IPS DF 4.7 (cell line): ENCODE results near the gene OR10H3.
"Not testable (repeated sequence)": the region's sequence is repeated elsewhere in the genome, so short reads cannot be mapped to it uniquely, and the experiment has no call there.

Experiments used
- DNase-seq: peaks from one replicate; pipeline ENCODE4 v3.0.0-alpha.2; 2013; ENCODE audit warnings: low spot score; ENCODE audit errors: extremely low read depth

The OR10H3 gene

GRCh38 chr19:15776991-15777970 lies 39.5 kb downstream of the OR10H3 start:
- no peak for DNase-seq

DNA sequence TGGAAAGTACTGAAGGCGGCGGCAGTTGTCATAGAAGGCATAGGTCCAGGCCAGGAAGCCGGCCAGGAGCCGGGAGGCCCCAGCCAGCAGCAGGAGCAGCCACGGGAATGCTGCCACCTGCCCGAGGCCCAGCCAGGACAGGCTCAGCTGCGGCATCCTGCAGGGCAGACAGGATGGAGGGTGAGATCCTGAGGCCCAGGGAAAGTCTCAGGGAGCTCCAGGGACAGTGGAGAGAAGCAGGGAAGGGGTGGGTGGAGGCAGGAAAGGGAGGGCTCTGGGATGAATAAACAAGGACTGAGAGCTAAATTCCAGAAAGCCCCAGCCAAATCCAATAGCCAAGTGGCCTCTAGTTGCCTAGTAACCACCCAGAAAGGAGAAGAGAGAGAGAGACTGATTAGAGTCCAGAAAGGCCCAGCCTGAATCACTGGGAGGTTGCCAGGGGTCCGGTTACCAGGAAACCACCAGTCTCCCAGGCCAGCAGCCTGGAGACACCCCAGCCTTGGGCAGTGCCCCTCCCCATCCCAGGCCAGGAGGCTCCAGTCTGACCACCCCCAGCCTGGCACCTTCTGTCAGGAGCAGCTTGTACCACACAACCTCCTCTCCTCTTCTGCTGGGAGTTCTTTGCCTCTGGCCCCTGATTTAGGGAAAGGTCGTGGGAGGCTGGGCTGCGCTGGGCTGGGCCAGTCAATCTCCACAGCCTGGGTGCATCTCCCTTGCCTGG lies 42.1 kb downstream of the OR10H3 start:
- DNase-seq = no peak

DNA sequence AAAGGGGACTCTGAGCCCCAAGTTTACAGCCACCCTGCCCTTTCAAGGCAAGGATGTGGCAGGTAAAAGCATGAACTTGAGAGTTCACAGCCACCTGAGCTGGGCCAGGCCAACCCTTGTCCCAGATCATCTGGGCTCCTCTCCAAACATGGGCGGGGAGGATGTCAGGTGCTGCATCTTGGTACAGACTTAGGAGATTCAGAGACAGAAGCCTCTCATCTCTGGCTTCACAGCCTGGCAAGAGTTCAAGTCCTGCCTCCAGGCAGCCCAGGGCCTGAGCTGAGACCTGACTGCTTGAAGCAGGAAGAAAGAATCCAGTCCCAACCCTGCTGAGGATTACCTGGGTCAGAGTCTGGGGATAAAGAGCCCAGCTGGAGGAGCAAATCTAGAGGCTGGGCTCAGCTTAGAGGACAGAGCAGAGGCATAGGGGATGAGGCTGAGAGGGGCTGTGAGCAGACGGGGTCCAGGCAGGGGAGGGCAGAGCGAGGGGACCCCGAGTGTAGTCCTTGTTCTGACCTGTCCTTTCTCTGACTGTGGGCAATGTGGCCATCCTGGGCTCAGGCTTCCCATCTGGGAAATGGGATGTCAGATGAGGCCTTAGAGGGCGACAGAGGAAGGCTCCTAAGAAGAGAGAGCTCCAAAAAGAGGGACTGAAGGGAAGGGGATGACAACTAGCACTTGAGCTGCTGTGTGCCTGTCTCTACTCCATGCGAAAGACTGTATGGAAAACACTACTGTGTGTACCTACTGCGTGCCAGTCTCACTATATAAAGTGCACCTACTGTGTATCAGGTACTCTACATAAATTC lies 43.0 kb downstream of the OR10H3 start:
- DNase-seq = no peak

DNA sequence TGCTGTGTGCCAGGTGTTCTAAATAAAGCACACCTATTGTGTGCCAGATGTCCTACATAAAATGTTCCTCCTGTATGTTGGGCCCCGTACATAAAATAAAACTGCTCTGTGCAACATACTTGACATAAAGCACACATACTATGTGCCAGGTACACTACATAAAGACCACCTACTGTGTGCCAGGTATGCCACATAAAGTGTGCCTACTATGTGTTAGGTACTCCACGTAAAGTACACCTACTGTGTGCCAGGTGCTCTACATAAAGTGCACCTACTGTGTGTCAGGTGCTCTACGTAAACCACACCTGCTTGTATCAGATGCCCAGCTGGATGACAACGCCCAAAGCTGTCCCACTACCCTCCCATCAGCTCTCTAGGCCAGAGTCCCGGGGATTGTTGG lies 43.9 kb downstream of the OR10H3 start:
- no peak for DNase-seq

DNA sequence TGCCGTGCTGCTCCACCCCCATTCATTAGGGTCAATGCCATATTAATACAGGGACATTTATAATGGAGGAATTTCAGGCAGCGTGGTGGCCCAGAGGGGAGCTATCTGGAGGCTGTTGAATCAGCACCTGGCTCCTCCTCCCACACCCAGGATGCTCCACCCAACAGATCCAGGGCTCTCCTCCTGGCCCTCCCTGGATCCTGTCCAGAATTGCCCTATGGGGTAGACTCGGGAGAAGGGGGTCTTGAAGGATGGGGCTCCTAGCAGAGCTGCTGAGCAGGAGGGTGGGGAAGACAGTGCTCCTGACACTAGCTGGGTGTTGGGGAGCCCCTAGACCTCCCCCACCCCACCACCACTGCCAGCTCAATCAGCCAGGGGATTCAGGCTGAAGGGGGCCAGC lies 44.4 kb downstream of the OR10H3 start:
- DNase-seq = no peak

DNA sequence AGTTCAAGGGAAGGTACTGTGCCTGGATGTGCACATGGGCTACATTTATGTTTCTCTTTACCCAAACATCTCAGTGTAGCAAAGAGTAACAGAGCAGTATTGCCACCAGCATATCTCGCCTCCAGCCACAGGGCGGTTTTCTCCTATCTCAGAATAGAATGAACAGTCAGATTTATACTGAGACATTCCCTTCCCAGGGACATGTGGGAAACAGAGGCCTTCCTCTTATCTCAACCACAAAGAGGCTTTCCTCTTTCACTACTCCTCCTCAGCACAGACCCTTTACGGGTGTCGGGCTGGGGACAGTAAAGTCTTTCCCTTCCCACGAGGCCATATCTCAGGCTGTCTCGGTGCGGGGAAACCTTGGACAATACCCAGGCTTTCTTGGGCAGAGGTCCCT lies 45.1 kb downstream of the OR10H3 start:
- not testable (repeated sequence) for DNase-seq

- DNase-seq = no peak
These were observed 49.9 kb downstream of the OR10H3 start, which contains the start of gene OR10H5 for GRCh38 chr19:15787611-15788155. Gene OR10H5, plus strand, starts transcription at chr19:15787661. Its CDS starts 6,388 bp downstream, at chr19:15794049.

DNA sequence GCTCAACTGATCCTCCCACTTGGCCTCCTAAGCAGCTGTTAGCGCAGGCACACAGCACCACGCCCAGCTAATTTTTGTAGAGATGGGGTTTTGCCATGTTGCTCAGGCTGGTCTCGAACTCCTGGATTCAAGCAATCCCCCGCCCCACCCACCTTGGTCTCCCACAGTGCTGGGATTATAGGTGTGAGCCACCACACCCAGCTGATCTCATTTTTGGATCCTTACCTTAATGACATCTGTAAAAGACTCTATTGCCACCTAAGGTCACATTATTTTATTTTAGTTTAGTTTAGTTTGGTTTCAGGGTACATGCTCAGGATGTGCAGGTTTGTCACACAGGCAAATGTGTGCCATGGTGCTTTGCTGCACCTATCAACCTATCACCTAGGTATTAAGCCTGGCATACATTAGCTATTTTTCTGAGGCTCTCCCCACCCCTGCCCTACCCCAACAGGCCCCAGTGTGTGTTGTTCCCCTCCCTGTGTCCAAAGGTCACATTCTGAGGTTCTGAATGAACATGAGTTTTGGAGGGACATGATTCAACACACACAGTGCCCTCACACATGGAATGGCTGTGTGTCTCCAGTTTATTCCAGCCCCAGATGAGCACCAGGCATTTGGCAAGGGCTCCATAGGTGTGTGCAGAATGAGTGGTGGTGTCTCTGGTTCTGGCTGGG lies 50.9 kb downstream of the OR10H3 start:
- DNase-seq = no peak

GRCh38 chr19:15790096-15790495 lies 52.3 kb downstream of the OR10H3 start:
- DNase-seq = no peak
